HG03354 (cell line): ENCODE data around the gene CTNNA2.

Experiments used
- ATAC-seq: cut with Tn5 transposase; IDR thresholded peaks from one replicate; pipeline ENCODE4 v1.9.1; 2021; ENCODE audit warnings: mild to moderate bottlenecking; ENCODE audit not compliant: unreplicated experiment, poor library complexity, severe bottlenecking

The CTNNA2 gene

DNA sequence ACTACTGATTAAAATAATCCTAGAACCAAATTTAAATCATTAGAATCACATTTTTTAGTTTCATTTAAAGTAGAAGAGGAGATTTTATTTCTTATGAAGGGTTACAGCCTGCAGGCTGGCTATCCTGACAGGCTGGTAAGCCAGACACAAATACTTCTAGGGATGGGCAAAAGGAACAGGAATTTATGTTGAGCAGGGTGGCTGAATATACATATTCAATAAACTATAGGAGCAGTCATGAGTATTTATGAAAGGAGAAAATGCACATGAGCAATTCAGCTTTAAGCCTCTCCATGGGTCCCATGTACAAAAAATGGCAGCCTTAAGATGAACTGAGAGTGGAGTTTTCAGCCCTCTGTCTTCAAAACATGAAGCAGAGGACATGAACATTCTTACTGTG lies 182.4 kb downstream of the CTNNA2 start:
- ATAC-seq = no peak

DNA sequence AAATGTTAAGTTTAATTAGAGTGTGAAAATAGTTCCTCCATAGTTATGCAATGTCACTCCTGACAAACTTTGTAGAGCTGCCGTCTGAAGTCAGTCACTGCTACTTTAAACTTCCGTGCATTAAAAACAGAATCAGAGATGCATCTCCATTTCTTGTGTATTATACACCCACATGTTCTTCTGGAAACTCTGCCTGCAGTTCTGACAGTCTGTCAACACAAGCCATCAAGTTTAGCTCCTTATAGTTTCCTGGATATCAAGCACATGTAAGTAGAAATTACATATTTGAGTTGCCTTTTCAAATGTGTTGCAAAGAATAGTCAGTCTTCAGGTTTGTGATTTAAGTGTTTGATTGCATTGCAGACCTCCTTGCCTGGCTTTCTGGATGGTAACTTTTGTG lies 184.3 kb downstream of the CTNNA2 start:
- no peak for ATAC-seq

DNA sequence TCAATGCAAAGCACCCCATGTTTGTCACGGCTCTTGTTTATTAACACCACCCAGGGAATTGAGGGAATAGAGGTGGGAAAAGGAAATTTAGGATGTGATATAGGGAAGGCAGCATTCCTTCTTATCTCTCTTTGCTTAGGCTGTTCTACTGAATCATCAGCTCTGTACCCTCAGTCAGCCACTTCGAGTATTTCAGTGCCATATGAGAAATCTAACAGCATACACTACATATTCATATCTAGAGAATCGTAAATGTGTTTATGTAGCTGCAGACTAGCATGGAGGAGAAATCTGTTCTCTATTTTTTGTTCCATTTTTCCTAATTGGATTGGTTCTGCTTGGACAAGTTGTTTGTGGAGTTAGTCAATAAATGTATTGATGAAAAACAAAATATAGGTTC lies 187.8 kb downstream of the CTNNA2 start:
- ATAC-seq = no peak

DNA sequence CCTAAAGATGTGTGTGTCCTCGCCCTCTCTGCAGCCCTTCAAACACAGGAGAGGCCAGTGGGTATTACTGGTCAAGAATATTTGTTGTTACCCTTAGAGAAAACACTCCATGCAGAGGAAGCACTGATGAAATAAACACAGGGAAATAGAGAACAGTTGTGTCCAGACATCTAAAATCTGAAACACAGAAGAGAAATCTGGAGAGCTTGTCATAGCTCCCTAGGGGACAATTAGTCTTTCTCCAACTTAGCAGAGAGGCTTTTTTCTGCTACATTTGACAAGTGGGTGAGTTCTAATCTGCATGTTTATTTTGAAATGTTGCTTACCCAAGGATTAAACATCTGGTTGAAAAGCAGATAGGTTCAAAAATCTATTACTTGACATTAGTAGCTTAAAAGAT lies 190.1 kb downstream of the CTNNA2 start:
- ATAC-seq = no peak

DNA sequence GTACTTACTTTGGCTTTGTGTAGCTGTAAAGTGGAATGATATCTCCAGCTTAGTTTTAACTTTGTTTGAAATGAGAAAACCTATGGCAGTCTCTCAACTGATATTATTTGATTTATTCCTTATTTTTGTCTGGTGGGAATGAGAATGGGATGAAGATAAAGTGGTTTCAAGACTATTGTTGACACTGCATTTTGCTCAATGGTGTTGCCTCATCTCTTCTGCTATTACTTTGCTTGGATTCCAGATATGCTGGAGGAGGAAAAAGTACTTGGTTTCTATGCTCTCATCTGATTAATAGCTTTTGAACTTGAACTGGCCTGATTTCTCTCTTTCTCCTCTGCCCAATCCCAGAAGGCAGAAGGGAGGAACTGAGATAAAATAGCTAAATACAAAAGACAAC lies 198.2 kb downstream of the CTNNA2 start:
- ATAC-seq = no peak

DNA sequence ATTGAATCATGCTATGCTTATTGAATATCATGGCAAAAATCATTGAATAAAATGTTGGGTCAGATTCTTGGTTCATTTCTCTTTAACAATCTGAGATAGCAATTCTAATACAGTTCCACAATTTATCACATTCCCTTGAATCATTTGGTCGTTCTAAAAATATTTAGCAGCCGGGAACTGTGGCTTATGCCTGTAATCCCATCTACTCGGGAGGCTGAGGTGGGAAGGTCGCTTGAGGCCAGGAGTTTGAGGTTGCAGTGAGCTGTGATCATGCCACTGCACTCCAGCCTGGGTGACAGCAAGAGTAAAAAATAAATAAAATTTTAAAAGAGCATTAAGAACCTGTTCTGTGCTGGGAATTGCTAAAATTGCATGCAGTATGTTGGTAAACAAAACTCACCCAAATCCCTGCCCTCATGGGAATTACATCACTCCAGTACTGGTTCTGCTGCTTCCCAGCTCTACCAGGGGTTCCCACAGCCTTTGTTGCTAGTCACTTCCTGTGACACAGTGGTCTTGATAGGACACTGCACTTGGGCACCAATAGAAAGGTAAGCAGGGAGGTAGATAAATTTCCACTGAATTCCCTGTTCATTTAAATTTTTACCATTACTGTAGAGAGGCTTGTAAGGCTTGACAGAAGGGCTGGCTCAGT lies 200.4 kb downstream of the CTNNA2 start:
- ATAC-seq = no peak

DNA sequence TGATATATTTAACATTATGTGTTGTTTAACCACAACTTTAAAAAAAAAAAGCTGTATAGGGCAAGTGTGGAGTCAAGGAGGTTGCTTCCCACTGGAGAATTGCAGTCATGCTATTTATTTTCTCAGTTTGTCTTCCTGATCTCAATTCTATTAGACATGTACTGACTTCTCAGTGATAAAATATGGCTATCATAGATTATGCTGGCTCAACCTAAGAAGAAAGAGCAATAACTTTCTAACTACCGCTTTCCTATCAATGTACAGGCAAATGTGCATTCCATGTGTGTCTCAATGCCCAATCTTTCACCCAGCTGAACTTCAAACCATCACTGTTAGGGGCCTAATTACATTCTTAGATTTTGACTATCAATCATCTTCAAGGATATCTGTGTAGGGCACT lies 201.4 kb downstream of the CTNNA2 start:
- ATAC-seq = no peak

DNA sequence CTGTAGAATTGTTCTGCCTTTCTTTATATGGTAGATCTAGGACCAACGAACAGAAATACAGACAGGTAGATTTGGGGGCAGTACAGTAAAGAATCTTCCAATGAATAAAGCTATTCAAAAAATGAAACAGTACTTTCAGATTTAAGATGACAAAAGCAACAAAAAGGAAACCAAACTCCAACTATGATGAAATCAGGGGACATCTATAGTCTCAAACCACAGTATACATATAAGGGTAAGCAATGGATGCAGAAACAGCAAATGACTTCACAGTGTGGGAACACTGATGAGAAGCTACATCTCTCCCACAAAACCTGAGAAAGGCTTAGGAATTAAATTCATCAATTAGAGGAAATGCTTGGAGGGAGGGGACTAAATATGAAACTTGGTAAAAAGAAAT lies 202.5 kb downstream of the CTNNA2 start:
- ATAC-seq = no peak

DNA sequence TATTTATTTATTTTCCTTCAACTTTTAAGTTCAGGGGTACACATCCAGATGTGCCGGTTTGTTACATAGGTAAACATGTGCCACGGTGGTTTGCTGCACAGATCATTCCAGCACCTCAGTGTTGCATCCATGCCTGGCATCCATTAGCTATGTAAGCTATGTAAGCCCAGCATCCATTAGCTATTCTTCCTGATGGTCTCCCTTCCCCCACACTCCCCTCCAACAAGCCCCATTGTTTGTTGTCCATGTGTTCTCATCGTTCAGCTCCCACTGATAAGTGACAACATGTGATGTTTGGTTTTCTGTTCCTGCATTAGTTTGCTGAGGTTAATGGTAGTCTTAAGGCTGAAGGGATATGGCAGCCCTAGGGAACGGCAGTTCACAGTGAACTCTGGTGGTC lies 203.4 kb downstream of the CTNNA2 start:
- no peak for ATAC-seq

DNA sequence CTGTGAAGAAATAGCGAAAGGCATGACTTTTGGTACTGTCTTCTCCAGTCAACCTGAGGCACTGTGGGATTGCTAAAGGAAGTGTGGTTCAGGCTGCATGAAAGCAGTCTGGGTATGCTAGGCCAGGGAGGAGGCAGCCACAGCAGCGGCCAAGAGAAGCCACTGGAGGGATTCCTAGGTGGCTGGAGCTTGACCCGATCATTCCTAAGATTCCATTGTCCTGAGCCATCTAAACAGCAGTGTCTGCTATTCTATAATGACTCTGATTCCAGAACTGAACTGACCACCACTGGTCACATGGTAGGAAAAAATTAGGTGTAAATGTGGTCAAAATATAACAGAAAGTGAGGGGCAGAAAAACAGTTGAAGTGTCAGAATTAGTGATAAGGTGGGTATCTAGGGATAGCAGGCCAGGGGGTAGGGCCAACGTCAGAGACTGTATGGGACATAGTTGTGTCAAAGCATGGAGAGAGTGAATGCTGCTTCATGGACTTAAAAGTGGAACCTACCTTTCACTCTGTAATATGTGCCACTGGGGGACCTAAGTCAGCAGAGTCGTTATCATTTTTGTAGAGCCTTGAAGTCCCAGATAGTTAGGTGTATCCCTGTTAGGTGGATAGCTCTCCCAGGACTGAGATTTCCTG lies 204.6 kb downstream of the CTNNA2 start:
- no peak for ATAC-seq

DNA sequence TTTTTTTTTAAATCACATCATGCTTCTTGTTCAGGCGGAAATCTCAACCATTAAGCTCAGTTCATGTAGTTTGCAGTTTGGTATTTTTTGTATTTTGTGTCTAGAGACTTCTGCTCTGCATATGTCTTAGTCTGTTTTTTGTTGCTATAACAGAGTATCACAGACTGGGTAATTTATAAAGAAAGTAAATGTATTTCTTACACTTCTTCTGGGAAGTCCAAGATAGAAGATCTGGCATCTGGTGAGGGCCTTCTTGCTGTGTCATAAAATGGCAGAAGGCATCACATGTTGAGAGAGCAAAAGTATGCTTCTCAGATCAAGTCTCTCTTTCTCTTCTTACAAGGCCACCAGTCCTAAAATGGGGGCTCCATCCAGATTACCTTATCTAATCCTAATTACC lies 208.2 kb downstream of the CTNNA2 start:
- ATAC-seq = no peak

DNA sequence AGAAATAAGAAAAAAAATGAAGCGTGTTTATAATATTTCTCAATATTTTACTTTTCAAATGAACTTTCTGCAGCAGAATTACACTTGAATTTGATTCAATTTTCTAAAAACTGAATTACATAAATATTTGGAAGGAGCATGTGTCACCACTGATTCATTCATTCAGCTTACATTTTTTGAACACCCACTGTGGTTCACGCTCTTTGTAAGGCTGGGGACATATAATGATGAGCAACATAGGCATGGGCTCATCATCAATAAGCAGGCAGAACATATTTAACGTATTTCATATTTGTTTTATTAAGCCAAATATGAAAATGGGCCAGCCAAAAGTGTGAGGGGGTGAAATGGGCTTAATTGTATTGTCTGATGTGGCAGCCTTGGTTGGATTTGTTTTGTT lies 209.1 kb downstream of the CTNNA2 start:
- no peak for ATAC-seq

DNA sequence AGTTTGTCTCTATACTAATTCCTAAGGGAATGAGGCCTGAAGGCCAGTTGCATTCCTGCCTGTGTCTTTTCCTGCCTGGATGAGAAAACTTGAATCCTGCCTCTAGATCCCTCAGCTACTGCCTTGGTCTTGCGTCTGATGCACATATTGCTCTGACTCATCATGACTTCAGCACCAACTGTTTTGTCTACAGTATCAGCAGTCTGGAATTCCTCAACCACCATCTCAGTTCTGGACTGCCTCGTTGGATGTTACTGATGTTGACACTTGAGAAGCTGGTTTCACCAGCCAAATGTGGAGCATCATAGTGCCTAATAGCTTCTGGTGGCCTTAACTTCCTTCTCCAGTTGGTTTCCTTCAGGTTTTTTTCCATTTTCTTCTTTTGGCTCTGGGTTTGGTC lies 211.0 kb downstream of the CTNNA2 start:
- ATAC-seq = no peak

DNA sequence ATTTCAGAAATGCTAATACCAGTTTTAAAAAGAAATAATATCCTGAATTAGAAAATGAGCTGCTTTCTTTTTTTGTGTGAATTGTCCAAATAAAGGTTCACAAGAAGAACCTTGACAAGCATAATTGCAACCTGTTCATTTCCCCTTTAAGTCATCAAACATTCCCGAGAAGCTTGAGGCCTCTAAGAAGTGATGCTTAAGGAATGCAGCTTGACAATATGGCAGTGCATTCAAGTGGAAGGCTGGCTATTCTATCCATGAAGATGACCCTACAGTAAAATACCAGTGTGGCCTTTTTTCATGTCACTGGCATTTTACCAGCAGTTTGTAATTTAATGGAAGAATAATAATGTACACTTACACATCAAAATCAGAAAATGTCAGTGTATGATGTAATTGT lies 216.7 kb downstream of the CTNNA2 start:
- no peak for ATAC-seq

DNA sequence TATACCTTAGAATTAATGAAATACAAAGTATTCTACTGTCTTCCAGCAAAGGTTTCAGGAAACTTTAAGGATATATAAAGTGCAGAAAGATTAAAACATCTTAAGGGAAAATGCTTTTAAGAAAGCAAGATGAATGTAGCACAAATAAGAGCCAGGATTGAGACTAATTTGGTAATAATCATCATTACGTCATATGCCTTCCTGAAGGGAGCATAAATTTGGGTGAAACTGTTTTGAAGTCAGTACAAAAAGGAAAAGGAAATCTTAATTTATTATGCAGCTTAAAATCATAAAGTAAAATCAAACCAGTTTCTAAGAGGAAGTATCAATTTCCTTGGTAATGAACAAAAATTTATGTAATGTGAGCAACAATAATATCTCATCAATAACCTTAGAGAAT lies 221.7 kb downstream of the CTNNA2 start:
- no peak for ATAC-seq

DNA sequence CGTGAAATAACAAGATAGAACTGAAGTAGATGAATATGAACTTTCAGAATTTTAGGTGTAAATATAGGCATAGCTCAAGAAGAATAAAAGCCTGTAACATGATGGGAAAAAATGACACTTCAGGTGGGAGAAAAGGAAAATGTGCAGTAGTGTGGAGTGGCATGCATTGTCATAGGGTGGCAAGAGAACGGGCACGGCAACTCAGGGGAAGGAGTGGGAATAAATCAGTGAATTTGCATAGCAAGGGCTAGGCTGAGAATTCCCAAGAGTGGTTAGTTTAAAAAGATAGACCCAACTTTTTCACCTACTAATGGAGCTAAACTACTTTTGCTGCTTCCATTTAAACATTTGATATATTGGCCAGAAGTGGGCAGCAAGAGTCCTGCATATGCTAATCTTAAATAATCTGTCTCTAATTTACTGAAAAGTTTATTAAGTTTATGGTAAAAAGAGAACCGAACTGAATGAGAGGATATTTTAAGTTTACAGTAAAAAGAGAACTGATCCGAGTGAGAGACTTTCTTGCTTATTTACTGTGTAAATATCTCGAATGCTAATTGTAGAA lies 228.1 kb downstream of the CTNNA2 start:
- ATAC-seq = no peak

DNA sequence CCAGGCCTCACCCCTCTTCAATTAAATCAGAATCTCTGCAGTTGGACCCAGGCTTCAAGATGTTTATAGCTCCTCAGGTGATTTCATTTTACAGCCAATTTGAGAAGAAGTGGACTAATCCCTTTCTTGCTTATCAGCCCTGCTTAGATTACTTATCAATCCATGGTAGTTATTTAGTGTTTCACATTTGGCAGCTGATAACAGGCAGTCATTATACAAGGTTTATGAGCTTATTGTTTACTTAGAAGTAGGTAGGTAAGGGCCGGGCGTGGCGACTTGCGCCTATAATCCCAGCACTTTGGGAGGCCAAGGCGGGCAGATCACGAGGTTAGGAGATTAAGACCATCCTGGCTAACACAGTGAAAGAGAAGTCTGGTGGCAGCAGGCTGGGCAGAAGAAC lies 237.5 kb downstream of the CTNNA2 start:
- no peak for ATAC-seq

DNA sequence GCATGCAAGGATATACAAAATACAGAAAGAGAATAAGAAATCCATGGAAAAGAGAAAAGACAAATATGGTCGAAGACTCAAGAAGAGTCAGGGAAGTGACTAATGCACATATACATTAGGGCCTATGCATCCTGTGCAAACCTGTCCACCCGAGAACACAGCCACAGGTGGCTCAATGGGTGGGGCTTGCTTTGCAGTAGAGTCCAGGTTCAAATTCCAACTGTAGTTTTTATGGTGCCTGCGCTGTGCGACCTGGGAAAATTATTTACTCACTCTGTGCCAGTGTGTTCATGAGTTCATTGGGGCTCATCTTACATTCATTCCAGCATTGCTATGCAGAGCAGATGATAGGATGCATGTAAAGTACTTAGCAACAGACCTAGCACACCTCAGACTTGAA lies 244.7 kb downstream of the CTNNA2 start:
- ATAC-seq = no peak

DNA sequence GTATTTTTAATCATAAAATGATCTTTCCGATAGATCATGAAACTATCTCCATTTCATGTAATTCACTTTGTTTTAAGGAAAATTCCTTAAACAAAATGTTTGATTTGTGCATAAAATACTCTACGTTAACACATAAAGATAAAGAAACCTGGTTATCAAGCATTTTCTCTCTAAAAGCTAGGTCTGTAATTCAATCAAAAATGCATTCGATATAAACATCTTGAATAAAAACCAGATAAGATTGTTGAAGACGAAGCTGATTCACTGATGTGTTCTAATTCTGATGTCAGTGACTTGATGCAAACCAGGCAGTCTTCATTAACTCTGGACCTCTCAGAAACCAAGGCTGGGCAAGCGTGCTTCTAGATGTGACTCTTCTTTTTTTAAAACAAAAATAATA lies 245.2 kb downstream of the CTNNA2 start:
- ATAC-seq = no peak

DNA sequence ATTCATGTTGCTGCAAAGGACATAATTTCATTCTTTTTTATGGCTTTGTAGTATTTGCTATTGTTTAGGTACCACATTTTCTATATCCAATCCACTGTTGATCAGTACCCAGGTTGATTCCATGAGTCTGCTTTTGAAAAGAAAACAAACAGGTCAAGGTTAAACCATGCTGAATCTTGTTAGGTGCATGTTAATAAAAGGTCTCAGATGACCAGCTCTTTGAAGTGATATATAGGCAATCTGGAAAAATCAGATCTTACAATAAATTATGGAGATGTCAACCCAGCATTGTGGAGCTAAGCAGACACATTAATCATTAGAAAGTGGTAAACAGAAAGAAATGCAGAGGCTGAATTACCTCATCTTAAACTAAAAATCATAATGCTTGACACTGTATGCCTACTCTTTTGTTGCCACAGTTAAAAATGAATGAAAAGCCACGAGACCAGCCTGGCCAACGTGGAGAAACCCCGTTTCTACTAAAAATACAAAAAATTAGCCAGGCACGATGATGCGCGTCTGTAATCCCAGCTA lies 246.0 kb downstream of the CTNNA2 start:
- ATAC-seq = no peak

DNA sequence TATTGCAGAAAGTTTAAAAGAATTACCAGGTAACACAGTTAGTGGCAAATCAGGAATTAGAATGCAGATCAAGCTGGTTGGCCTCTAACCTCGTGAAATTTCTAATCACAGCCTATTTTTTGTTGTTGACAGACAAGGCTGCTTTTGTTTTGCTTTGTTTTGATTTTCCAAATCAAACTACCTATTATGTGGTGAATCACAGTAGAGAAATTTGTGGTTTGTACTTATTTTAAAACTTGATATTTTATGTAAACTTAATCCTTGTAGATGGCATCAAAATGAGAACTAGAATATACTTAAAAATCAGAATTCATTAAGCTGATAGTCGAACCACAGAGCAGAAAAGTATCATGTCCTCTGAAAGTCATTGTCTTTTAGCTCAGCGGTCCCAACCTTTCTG lies 258.1 kb downstream of the CTNNA2 start:
- ATAC-seq = no peak
